Measurements from ENCODE around the gene ARHGAP10.

ARHGAP10 gene

DNA sequence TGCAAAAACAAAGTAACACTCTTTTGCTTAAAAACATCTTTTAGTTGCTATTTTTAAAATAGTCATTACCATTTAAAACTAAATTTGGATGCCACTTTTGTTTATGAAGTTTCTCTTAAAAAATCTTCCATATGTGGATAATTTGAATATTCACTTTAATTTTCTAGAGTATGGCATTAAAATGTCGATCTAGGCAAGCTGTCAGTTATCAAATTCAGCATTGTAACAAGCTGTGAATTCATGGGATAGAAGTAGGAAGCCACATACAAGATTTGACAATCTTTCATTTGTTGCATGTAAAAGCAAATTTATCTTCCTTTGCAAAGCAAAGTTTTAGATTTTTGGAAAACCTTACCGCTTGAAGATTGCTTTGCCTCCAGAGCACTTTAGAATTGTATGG lies 191.5 kb downstream of the ARHGAP10 start:
- no peak for DNase-seq

DNA sequence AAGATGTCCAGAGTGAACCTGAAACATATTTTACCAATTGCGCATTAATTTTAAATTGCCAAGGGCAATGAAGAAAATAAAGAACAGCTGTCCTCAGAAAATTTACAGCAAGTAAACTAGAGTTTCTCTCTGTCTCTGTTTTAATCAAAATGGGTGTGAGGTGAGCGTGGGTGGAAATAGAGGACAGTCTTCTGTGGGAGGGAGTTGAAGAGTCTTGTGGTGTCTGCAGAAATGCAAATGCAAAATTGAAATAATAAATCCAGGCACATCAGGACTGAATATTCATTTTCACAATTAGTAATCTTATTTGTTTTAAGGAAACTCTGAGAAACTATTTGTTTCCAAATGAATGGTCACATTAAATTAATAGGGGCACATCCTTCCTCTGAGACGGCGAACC lies 192.0 kb downstream of the ARHGAP10 start:
- DNase-seq = no peak

DNA sequence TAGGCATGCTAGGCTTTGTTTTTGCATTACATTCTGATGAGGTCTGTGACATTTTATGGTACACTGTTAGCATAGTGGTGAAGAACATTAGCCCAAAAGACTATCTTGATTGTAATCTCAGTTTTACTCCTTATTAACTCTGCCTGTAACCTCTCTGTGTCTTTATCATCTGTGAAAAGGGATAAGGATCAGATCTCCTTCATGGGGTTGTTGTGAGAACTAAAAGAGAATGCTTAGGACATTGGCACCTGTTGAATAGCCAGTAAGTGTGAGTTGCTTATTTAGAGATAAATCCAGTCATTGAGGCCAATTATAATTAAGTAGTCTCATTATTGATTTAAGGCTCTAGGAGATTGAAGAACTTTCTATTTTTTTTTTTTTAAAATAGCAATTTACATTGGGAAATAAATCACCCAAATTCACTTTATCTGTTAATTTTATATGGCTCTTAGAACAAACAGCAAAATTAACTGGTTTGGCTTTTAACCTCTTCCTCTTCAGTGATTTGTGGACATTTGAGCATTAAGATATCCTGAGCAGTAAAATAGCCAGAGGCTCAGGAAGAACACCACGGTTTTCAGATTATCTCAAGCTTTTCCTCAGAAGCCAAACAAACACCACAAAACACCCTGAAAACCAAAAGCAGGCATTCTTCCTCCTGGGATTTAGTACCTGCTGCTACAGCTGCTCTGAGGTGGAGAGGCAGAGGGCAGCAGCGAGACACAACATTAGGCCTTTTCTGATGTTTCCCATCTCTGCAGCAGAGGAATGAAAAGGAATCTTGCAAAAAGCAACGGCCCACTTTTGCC lies 192.9 kb downstream of the ARHGAP10 start:
- no peak for DNase-seq

GRCh38 chr4:147927377-147928137 lies 195.7 kb downstream of the ARHGAP10 start:
- peak; percentile 28 for DNase-seq

DNA sequence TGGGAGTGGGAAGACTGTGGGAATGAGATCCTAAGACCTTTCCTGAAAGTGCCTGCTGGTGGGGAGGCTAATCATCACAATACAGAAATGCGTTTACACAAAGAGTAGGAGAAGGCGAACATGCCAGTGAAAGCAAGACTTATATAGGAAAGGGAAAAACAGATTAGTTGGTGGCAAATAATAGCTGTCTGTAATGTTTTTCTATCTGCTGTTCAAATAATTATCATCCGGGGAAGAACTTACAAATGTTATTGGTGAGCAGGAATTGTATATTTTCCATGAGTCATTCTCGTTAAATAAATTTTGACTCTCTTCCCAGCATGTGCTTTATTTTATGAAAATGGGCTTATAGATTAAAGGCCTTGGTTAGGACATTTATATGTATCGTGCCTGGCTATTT lies 196.5 kb downstream of the ARHGAP10 start:
- DNase-seq = peak; percentile 2

DNA sequence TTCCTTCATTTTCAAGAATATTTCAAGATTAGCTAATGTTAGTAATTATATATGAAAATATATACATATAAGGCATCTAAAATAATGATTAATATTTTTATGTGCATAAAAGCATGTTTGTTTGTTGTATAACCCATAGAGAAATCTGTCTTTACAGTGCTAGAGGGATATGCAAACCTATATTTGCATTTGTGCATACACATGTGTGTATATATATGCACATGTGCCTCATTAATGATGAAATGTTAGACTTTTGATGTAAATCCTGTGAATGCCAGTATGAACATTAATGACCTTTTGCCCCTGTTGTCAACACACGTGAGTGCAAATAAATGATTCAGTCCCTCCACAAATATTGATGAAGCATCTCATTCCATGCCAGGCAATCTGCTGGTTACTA lies 197.9 kb downstream of the ARHGAP10 start:
- no peak for DNase-seq

GRCh38 chr4:147933316-147933715 lies 201.4 kb downstream of the ARHGAP10 start:
- no peak for DNase-seq

DNA sequence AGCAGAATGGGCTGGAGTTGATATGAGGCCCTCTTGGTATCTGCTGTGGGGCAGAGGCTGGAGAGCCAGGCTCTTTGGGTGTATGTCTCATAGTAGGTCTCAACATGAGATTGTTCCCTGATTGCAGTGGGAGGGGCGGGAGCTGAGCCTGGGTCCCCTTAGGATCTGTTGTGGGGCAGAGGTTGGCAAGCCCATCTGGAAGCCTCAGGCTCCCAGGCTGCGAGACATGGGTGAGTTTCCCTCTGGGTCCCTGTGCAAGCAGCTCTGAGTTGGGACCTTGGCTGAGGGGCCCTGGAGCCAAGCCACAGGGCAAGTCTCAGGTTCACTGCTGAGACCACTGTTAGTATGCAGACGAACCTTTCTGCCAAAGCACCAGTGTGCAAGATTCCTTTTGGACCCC lies 201.9 kb downstream of the ARHGAP10 start:
- DNase-seq = no peak

DNA sequence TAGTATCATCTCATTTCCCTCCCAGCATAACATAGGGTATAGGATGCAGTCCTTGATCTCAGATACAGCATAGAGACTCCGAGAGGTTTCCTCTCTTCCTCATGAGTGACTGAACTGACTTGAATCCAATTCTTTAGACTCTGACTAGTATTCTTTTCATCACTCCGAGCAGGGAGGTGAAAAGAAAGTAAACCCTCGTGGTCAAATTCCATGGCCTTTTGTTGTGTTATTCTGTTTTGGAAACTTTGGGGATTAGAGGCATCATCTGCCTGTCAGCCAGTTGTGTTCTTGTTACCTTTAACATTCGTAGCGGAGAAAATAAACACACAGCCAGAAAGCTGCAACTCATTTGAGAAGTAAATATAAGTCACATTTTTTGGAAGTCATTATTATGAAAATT lies 206.6 kb downstream of the ARHGAP10 start:
- DNase-seq = no peak

- no peak for DNase-seq
Measured at GRCh38 chr4:147940171-147940570, 208.3 kb downstream of the ARHGAP10 start.

GRCh38 chr4:147941373-147941772 lies 209.5 kb downstream of the ARHGAP10 start:
- DNase-seq = no peak

GRCh38 chr4:147942729-147943128 lies 210.8 kb downstream of the ARHGAP10 start:
- no peak for DNase-seq

DNA sequence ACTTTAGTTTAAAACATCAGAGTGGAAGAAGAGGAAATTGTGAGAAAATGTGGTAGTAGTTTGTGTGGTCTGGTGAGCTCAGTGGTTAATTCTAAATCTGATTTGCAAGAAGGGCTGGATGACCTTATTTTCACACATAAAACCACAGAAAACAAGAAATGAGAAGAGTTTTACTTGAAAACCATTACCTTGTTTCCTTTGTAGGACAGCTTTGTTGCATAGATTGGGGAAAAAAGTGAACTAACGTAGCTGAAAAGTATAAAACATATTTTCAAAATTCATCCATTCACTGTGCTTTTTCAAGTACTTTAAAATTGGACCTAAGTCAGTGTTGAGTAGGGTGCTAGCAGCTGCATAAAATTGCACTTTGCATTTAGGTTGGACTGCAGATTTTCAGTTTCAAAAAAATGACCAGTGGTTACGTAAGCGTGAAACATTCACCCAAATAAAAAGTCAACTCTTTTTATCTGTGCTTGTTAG lies 211.3 kb downstream of the ARHGAP10 start:
- DNase-seq = no peak

GRCh38 chr4:147944249-147944648 lies 212.4 kb downstream of the ARHGAP10 start:
- no peak for DNase-seq

DNA sequence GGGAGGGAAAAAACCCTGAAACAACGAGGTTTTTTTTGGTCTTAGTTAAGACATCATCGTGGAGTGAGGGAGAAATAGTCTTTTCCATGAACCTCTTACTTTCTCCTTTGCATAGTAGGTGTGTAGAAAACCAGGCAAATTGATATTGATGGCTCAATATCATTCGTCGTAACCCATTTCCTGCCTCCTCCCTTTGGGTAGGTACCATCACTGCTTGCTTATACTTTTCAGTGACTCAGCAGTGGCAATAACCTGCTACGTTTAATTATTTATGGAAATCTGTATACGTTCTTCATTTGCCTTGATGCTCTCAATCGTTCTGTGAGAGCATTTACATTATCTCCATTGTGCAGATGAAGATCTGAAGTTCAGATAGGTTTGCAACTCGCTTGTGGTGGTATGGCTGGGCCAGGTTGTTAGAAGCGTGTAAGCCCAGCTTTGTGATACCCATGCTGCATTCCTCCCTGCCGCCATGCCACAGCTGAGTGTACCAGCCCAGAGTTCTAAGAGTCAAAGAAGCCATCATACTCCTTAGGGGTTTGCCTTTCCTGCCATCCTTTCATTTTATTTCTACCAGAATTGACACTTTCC lies 212.9 kb downstream of the ARHGAP10 start:
- DNase-seq = no peak

GRCh38 chr4:147948336-147948735 lies 216.4 kb downstream of the ARHGAP10 start:
- no peak for DNase-seq

- DNase-seq = no peak
Measured at GRCh38 chr4:147950261-147950660, 218.4 kb downstream of the ARHGAP10 start.

DNA sequence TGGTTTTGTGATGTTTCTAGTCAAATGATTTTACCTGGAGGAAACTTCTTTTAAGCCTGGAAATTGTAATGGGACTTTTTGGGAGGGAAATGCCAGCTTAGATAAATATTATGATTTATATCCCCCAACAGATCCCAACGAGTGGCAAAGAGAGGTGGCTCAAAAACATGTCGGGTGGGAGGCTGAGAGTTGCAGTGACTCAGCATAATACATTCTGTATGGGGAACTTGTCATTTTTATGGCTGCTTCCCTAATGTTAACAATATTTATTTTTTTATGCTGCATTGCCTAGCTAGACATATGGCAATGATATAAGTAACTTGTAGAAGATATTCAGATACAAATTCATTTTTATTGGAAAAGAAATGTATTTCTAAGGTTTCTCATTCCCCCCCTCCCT lies 219.0 kb downstream of the ARHGAP10 start:
- no peak for DNase-seq

GRCh38 chr4:147954850-147955249 lies 223.0 kb downstream of the ARHGAP10 start:
- DNase-seq = no peak

DNA sequence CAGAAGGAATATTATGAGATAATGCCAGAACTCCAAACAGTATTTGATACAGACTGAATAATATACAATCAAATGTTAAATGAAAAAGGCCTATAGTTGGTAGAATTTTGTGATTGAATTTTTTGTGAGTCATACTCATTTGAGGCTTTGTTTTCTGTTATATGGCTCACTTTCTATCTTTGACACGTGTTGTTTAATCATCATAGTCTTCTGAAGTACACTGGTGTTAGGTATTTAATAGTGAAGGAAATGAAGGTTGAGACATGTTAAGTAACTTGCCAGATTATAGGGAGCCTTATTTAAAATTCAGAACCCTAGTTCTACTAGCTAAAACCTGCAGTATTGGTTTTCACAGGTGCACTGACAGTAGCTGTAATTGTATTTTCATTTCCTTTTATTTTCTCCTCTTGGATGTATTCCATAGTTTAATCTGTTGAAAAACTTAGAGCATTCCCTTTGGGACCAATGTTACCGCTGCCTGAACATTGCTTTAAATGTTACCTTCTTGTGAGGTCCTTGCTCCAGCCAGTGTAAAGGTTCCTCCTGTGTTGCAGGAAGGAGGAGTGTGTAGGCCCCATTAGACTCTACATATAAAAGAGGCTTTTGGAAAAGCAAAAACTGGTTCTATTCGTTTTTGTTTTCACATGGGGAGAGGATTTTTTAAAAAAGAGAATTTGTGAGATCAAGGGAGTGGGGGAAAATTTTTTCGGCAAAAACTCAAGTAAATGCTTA lies 224.1 kb downstream of the ARHGAP10 start:
- DNase-seq = no peak

DNA sequence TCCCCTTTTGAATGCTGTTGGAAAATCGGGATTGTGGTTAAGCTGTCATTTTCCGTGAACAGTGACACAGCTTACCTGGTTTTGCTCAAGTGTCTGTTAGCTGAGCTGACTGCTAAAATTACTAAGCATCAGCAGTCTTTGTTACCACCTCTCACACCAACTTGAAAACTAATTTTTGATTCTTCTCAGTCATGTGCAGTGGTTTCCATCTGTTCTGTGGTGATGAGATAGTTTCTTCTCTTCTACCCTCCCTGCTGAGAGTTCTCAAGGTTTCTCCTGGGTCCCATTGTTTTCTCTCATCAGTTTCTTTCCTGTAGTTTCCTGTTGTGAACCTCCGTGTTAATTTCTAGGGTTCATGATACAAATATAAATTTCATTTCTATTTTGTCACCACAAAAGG lies 225.6 kb downstream of the ARHGAP10 start:
- no peak for DNase-seq

- no peak for DNase-seq
Measured at GRCh38 chr4:147958057-147958456, 226.2 kb downstream of the ARHGAP10 start.

DNA sequence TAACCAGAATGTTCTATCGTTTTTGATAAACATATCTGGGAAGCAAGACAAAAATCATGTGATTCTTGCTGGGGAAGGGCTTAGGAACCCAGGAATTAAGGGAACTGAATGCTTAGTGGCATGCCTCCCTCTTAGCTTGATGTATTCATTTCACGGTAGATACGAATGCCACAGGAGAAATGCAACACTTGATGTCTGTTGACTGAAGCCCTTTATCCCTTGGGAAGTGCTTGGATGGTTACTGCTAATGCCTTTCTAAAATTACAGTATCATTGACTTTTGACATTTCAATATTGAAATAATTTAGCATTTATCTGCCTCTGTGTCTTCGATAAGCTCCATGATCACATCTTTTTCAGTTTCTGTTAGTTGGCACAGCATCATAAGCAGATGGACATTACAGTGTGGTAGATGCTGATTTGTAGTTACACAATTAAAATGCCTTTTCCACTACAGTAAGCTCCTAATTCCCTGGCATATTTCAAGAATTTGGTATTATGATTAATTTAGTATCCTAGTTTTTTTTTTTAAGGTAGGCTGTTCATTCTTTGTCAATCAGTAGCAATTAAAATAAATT lies 226.7 kb downstream of the ARHGAP10 start:
- DNase-seq = no peak

Data from T1000 (cell line).